Heart left ventricle (tissue), 16 donors: Measurements from ENCODE around the gene STXBP5L. TPM values are rescaled to one million over a fixed set of nuclear protein-coding genes. Genes with fewer than 3 reads are reported as not detected.
A peak's percentile ranks its signal among the peaks of the same experiment; 100 is the strongest.
"Not testable (repeated sequence)": the region's sequence is repeated elsewhere in the genome, so short reads cannot be mapped to it uniquely, and the experiment has no call there.

Source experiments
- ATAC-seq, 4 donors: fragments of 200-7000 bp; cut with Tn5 transposase; one replicate each; pipeline ENCODE4 v1.9.1; 2020 to 2022; ENCODE audit warnings: moderate library complexity in 4 of 4, mild to moderate bottlenecking in 3 of 4, moderate number of reproducible peaks in 1 of 4
- DNase-seq, 5 donors: peaks; one replicate each; pipeline ENCODE4 v3.0.0-alpha.2; 2020
- H3K27ac ChIP-seq, 12 donors: fragments of 200-600 bp; sonication (generic) in 4 of 12; one replicate each; pipeline versions ENCODE4 v1.5.0 to v1.8.0; 2016 to 2022; ENCODE audit warnings: mild to moderate bottlenecking in 2 of 12
- H3K27me3 ChIP-seq, 9 donors: fragments of 200-600 bp; sonication (generic) in 2 of 9; one replicate each; pipeline versions ENCODE4 v1.5.1 to v1.8.0; 2016 to 2022; ENCODE audit warnings: mild to moderate bottlenecking in 3 of 9
- H3K36me3 ChIP-seq, 9 donors: fragments of 200-600 bp; sonication (generic) in 2 of 9; one replicate each; pipeline versions ENCODE4 v1.5.0 to v1.8.0; 2018 to 2022; ENCODE audit warnings: mild to moderate bottlenecking in 2 of 9
- H3K4me1 ChIP-seq, 12 donors: fragments of 200-600 bp; sonication (generic) in 4 of 12; one replicate each; pipeline versions ENCODE4 v1.5.0 to v1.8.0; 2016 to 2022; ENCODE audit warnings: mild to moderate bottlenecking in 3 of 12
- H3K4me3 ChIP-seq, 12 donors: fragments of 200-600 bp; sonication (generic) in 4 of 12; one replicate each; pipeline versions ENCODE4 v1.5.0 to v1.8.0; 2017 to 2022; ENCODE audit warnings: mild to moderate bottlenecking in 9 of 12, moderate library complexity in 4 of 12
- H3K9me3 ChIP-seq, 12 donors: fragments of 200-600 bp; sonication (generic) in 4 of 12; one replicate each; pipeline versions ENCODE4 v1.5.0 to v1.8.0; 2016 to 2022; ENCODE audit warnings: mild to moderate bottlenecking in 1 of 12
- POLR2A ChIP-seq, 2 donors: fragments of 450-650 bp; IDR thresholded peaks; one replicate each; pipeline ENCODE4 v1.6.1; 2017; ENCODE audit warnings: antibody characterized with exemption in 2 of 2, mild to moderate bottlenecking in 2 of 2, moderate library complexity in 2 of 2
- WGBS, 4 donors: extraction: QIAGEN DNeasy Blood & Tissue Kit in 2 of 4; methylation state at CpG; one replicate each; pipeline versions ENCODE4 v1.1.5 to v1.1.7; 2013 to 2018; 5-methylcytosine and 5-hydroxymethylcytosine counted together
- intact Hi-C, 10 donors: fragments of 100-400 bp; cut with DNase I; formaldehyde crosslinking; loops; one replicate each; pipeline versions ENCODE4 v1.11.1 to v1.14.2; 2022
- polyA plus RNA-seq, 2 donors: library from polyadenylated mRNA; stranded (reverse); fragments of 200-250 nt; gene quantifications; one replicate each; pipeline ENCODE4 v1.2.3, GENCODE V29; 2013
- total RNA-seq, 9 donors: library from RNA; depleted of rRNA in 2 of 9; stranded (reverse); fragments of >200 nt in 2 of 9; fragmentation: NEBNext Ultra II Directional in 3 of 9; extraction: Animal tissue kit (Norgen Biotek cat#: 25700) in 3 of 9; gene quantifications; one replicate each; pipeline versions ENCODE4 v1.1.0 to v1.2.4, GENCODE V29; 2016 to 2023
- TF ChIP-seq, protein P1 (sequence below), 12 donors: fragments of 200-600 bp; sonication (generic) in 4 of 12; IDR thresholded peaks; one replicate each; pipeline versions ENCODE4 v1.5.0 to v1.8.0; 2018 to 2022; ENCODE audit warnings: antibody characterized with exemption in 12 of 12, mild to moderate bottlenecking in 5 of 12
- donor health status: ischemic (EF 13 %, LVEDD 7.1; RV severe dilation, severe dysfunction).
- donor health status: healthy with polysubstance abuse.
- donor health status: DM: no; HTN: yes; CAD: no.
- donor health status: DM: no; HTN: no; CAD: no.
- donor health status: ischemic (EF 25% LVEDD 6.9; RV normal size, moderate dysfunction).
- donor health status: ischemic (EF 25% LVEDD 5.7; RV mildly dilated, moderate dysfunction).
- donor health status: healthy.
- donor health status: DM: yes; HTN: yes; CAD: no.
- donor health status: ischemic (EF 35%, LVEDD 5.7; RV mildly dilated, moderate dysfunction).
- donor health status: nonischemic (EF 11% LVEDD 7.7; RV severe dilation, severe dysfunction).
- donor health status: DM: yes; HTN: yes; CAD: no.
- donor health status: PGD.
- donor health status: ischemic (EF 29% LVEDD 5.4; RV normal size, mild dysfunction).
- donor health status: nonischemic (EF 23%, LVEDD 6.1; RV moderate dilation, normal function).

The STXBP5L gene
- total and polyA plus RNA-seq, 11 donors = 0.10 TPM; not detected in 10

DNA sequence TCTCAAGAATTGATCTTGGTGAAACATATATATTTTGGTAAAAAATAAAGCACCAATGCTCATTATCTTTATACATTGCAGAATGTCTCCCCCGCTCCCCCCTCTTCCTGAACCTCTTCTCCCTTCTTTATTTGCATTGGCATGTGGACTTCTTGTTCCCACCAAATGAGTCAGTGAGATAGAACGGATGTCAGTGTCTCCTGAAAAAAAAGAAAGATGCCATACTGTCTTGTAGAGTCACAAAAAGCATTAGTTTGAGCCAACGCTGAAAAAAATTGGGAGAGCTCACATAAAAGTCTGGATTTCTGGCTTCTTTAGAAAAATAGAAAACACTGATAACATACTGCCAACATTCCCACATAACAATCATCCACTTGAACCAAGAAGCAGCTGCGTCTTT, 32.0 kb upstream of the STXBP5L start:
- WGBS, 4 donors = 37 to 43% (median 38%) methylated on average over 4 of the region's 4 CpGs
- peaks cover 0 to 2% (median 0%) of the 10 kb centered on the region in 12 donors for H3K4me1 ChIP-seq
- intact Hi-C loops = no loop called here
- H3K36me3 ChIP-seq = no peaks in the 10 kb centered on the region
- no peaks in the 10 kb centered on the region for H3K9me3 ChIP-seq
- no peak for ATAC-seq
- H3K27me3 ChIP-seq = peaks cover 0 to 4% (median 0%) of the 10 kb centered on the region in 9 donors
- TF ChIP-seq POLR2A (IDR thresholded peaks at IDR 0.05) = no peak
- TF ChIP-seq, protein P1, sequence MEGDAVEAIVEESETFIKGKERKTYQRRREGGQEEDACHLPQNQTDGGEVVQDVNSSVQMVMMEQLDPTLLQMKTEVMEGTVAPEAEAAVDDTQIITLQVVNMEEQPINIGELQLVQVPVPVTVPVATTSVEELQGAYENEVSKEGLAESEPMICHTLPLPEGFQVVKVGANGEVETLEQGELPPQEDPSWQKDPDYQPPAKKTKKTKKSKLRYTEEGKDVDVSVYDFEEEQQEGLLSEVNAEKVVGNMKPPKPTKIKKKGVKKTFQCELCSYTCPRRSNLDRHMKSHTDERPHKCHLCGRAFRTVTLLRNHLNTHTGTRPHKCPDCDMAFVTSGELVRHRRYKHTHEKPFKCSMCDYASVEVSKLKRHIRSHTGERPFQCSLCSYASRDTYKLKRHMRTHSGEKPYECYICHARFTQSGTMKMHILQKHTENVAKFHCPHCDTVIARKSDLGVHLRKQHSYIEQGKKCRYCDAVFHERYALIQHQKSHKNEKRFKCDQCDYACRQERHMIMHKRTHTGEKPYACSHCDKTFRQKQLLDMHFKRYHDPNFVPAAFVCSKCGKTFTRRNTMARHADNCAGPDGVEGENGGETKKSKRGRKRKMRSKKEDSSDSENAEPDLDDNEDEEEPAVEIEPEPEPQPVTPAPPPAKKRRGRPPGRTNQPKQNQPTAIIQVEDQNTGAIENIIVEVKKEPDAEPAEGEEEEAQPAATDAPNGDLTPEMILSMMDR (IDR thresholded peaks at IDR 0.05) = no peak
- no peak overlapping the region for H3K27ac ChIP-seq
- no peak overlapping the region for H3K4me3 ChIP-seq
- DNase-seq = no peak

DNA sequence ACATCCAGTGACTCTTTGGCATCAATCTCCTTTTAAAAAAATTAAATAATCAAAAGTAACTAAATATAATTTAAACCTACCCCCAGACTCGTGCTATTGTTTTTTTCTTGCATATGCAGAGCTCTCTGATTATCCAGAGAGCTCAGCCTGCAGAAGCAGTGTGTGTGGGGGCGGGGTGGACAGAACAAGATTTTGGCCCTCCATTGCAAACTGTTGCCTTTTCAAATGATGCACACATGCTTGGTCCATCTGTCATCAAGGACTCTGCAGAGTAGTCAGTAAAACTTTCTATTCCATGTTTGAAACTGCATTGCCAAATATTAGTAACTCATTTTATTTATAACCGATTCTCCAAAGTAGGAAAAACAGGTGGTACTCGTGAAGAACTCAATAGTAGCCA, 28.6 kb upstream of the STXBP5L start:
- no peak for TF ChIP-seq POLR2A (IDR thresholded peaks at IDR 0.05)
- TF ChIP-seq, protein P1 (IDR thresholded peaks at IDR 0.05) = no peak
- Histone ChIP-seq H3K27me3 (peaks cover 0 to 4% (median 0%) of the 10 kb centered on the region in 9 donors), H3K36me3 (no peaks in the 10 kb centered on the region), H3K4me3 (no peak overlapping the region), H3K9me3 (no peaks in the 10 kb centered on the region), H3K27ac (no peak overlapping the region), H3K4me1 (peaks cover 0 to 2% (median 0%) of the 10 kb centered on the region in 12 donors)
- DNase-seq (no peak), ATAC-seq (no peak)
- WGBS, 4 donors = 55 to 63% (median 58%) methylated on average over 4 of the region's 4 CpGs
- intact Hi-C loops = no loop called here

DNA sequence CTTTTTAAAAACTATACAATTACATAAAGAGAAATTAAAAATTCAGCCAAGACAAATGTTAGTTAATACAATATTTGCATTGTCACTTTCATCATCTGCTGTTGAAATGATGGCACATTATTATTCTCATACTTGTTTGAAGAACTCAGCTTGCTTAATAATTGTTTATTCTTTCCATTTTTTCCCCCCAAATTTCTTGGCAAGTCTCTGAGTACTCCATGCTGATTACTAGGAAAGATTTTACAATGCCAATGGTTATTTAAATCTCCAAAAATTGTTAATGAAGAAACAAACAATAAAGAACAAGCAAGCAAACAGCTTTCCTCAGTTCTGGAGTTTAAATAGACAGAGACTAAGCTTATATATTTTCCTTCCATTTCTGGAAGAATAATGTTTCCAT, 15.1 kb upstream of the STXBP5L start:
- no peak for ATAC-seq
- Histone ChIP-seq H3K4me1 (no peaks in the 10 kb centered on the region), H3K9me3 (no peaks in the 10 kb centered on the region), H3K27me3 (peaks cover 0 to under 1% (median 0%) of the 10 kb centered on the region in 9 donors), H3K27ac (no peak overlapping the region), H3K4me3 (no peak overlapping the region), H3K36me3 (no peaks in the 10 kb centered on the region)
- DNase-seq = no peak
- TF ChIP-seq POLR2A (IDR thresholded peaks at IDR 0.05) = no peak
- TF ChIP-seq, protein P1 (IDR thresholded peaks at IDR 0.05) = no peak
- intact Hi-C loops = no loop called here

DNA sequence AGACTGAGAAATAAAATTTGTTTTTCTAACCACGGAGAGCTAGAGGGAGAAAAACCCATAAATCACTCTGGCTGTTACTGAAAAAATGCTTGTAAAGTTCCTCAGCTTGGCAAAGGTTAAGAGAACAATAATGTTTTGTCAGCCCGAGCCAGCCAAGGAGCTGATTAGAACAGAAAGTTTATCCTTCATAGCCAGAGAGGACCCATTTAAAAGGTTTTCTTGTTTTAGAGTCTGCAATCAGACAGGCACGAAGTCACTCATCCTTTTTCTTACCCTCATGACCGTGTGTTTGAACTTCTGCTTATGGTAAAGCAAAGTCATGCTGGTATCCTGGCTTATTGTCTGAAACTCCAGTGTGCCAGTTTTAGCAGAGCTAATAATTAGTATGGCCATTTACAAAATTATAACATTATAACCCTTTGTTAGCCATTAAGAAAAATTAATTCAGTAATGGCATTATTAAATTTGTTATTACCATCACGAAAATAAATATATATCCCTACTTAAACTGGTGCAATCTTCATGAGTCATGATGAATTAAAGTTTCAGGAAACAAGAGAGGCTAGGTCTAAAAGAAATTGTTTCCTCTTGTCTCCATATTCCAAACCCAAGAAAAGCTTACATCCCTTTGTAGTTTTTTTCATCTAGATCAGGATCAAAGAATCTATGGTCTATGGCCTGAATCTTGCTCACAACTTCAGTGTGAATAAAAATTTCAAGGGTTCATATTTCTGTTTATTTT, 13.5 kb upstream of the STXBP5L start:
- Histone ChIP-seq H3K27me3 (no peaks in the 10 kb centered on the region), H3K4me3 (no peak overlapping the region), H3K4me1 (no peaks in the 10 kb centered on the region), H3K36me3 (no peaks in the 10 kb centered on the region), H3K27ac (peak overlapping the region in 1 of 12 donors; percentile 15), H3K9me3 (no peaks in the 10 kb centered on the region)
- 34 to 41% (median 37%) methylated on average over 5 of the region's 5 CpGs for WGBS, 4 donors
- no peak for ATAC-seq
- intact Hi-C loops = no loop called here
- no peak for TF ChIP-seq POLR2A (IDR thresholded peaks at IDR 0.05)
- TF ChIP-seq, protein P1 (IDR thresholded peaks at IDR 0.05) = no peak
- no peak for DNase-seq

DNA sequence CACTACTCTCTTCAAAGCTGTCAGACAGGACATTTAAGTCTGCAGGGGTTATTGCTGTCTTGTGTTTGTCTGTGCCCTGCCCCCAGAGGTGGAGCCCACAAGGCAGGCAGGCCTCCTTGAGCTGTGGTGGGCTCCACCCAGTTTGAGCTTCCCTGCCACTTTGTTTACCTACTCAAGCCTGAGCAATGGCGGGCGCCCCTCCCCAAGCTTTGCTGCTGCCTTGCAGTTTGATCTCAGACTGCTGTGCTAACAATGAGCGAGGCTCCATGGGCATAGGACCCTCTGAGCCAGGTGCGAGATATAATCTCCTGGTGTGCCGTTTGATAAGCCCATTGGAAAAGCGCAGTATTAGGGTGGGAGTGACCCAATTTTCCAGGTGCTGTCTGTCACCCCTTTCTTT, 6.3 kb upstream of the STXBP5L start:
- DNase-seq = peak in 1 of 5 donors; percentile 25
- H3K36me3 ChIP-seq, H3K27me3 ChIP-seq, ATAC-seq, H3K4me3 ChIP-seq, H3K4me1 ChIP-seq, H3K27ac ChIP-seq, H3K9me3 ChIP-seq, intact Hi-C loops: not testable (repeated sequence)
- 82 to 95% (median 91%) methylated on average over 6 of the region's 6 CpGs for WGBS, 4 donors
